K562 (cell line): ENCODE data around the gene EDDM13. TPM values are rescaled to one million over a fixed set of nuclear protein-coding genes. Genes with fewer than 3 reads are reported as not detected.
A peak's percentile ranks its signal among the peaks of the same experiment; 100 is the strongest.

Experiments used
- FOXK2 ChIP-seq, 2 experiments: fragments of 450-650 bp; IDR thresholded peaks in 1 of 2; conservative IDR thresholded peaks in 1 of 2; 2 replicates each; pipeline ENCODE4 v1.6.1; 2016; ENCODE audit warnings: low read depth in 2 of 2, mild to moderate bottlenecking in 1 of 2
- GABPA ChIP-seq: fragments of 200-800 bp; sonication (Bioruptor generic); conservative IDR thresholded peaks from 2 replicates; pipeline ENCODE4 v1.6.1; 2016; ENCODE audit warnings: low read depth, missing genetic modification characterization, missing compliant biosample characterization
- HDAC3 ChIP-seq: fragments of 450-650 bp; IDR thresholded peaks from 2 replicates; pipeline ENCODE4 v1.6.1; 2018; ENCODE audit warnings: borderline replicate concordance, mild to moderate bottlenecking, moderate library complexity; ENCODE audit not compliant: partially characterized antibody
- MEIS2 ChIP-seq: fragments of 450-650 bp; IDR thresholded peaks from 2 replicates; pipeline ENCODE4 v1.6.1; 2014; ENCODE audit warnings: mild to moderate bottlenecking; ENCODE audit not compliant: partially characterized antibody
- MTF1 ChIP-seq: fragments of 250-450 bp; sonication (Bioruptor Pico); IDR thresholded peaks from 2 replicates; pipeline ENCODE4 v1.9.0; 2021; ENCODE audit warnings: moderate library complexity, mild to moderate bottlenecking, inconsistent platforms, borderline replicate concordance
- MXI1 ChIP-seq: IDR thresholded peaks from 2 replicates; pipeline ENCODE4 v1.6.1; 2011; ENCODE audit warnings: low read depth, mild to moderate bottlenecking, improper control_type of control experiment, low read length
- NR2C2 ChIP-seq, 2 experiments: fragments of 200-800 bp in 1 of 2; sonication (Bioruptor generic) in 1 of 2; sonication (generic) in 1 of 2; formaldehyde crosslinking in 1 of 2; IDR thresholded peaks; 2 replicates each; pipeline versions ENCODE4 v1.6.1 to v1.8.0; 2016 to 2022; ENCODE audit warnings: mild to moderate bottlenecking in 1 of 2, missing compliant biosample characterization in 1 of 2, missing genetic modification characterization in 1 of 2, missing genetic modification reagents in 1 of 2
- PCBP1 ChIP-seq: fragments of 200-400 bp; formaldehyde crosslinking; IDR thresholded peaks from 2 replicates; pipeline ENCODE4 v1.6.1; 2018; ENCODE audit warnings: mild to moderate bottlenecking, low read depth, low read length; ENCODE audit not compliant: poor library complexity, severe bottlenecking
- SIX5 ChIP-seq, 2 experiments: IDR thresholded peaks; 2 replicates each; pipeline ENCODE4 v1.6.1; 2011; ENCODE audit warnings: low read length in 2 of 2, borderline replicate concordance in 1 of 2, low read depth in 1 of 2, mild to moderate bottlenecking in 1 of 2, moderate library complexity in 1 of 2; ENCODE audit not compliant: insufficient read depth in 1 of 2
- ZEB2 ChIP-seq: fragments of 450-650 bp; IDR thresholded peaks from 2 replicates; pipeline ENCODE4 v1.6.1; 2016
- ZNF143 ChIP-seq: sonication (generic); formaldehyde crosslinking; IDR thresholded peaks from 2 replicates; pipeline ENCODE4 v1.9.0; 2022; ENCODE audit warnings: mild to moderate bottlenecking, missing genetic modification reagents
- ZNF146 ChIP-seq: IDR thresholded peaks from one replicate; pipeline ENCODE4 v1.6.1; 2018; ENCODE audit warnings: missing compliant biosample characterization; ENCODE audit not compliant: unreplicated experiment
- polyA plus RNA-seq, 8 experiments: library from polyadenylated mRNA; depleted of rRNA in 4 of 8; stranded (reverse) in 5 of 8; unstranded in 3 of 8; fragments of >200 nt; fragmentation: Nextera tagmentation in 2 of 8; fragmentation: Illumina TruSeq in 1 of 8; extraction: Ambion mirVana in 2 of 8; extraction: Trizol in 1 of 8; gene quantifications; 2 replicates each; pipeline versions ENCODE4 v1.2.1 to v1.2.3, GENCODE V29; 2011 to 2014; ENCODE audit warnings: inconsistent platforms in 1 of 8, missing spikeins in 1 of 8
- total RNA-seq, 7 experiments: library from RNA; depleted of rRNA in 6 of 7; stranded (reverse); fragments of >200 nt in 6 of 7; fragmentation: Illumina TruSeq in 2 of 7; extraction: Trizol in 2 of 7; gene quantifications; 2 replicates each; pipeline versions ENCODE4 v1.2.1 to v1.2.3, GENCODE V29; 2011 to 2021; ENCODE audit warnings: low replicate concordance in 1 of 7
- TF ChIP-seq, protein P1 (sequence below): fragments of 450-650 bp; IDR thresholded peaks from 2 replicates; pipeline ENCODE4 v1.6.1; 2017; ENCODE audit warnings: mild to moderate bottlenecking, moderate library complexity
- TF ChIP-seq, protein P2 (sequence below): sonication (generic); formaldehyde crosslinking; IDR thresholded peaks from 2 replicates; pipeline ENCODE4 v1.8.0; 2022; ENCODE audit warnings: mild to moderate bottlenecking, missing genetic modification reagents
- TF ChIP-seq, protein P3 (sequence below): conservative IDR thresholded peaks from 2 replicates; pipeline ENCODE4 v1.6.1; 2011; ENCODE audit warnings: low read depth, mild to moderate bottlenecking, low read length; ENCODE audit not compliant: control insufficient read depth
- TF ChIP-seq, protein P4 (sequence below): fragments of 450-650 bp; IDR thresholded peaks from 2 replicates; pipeline ENCODE4 v1.6.1; 2016

EDDM13 gene
- total and polyA plus RNA-seq, 9 of the 15 experiments (the other 6 are each of a cell fraction or from before 2014, with no cell fraction given): 2.0 to 7.7 (median 4.1) TPM

DNA sequence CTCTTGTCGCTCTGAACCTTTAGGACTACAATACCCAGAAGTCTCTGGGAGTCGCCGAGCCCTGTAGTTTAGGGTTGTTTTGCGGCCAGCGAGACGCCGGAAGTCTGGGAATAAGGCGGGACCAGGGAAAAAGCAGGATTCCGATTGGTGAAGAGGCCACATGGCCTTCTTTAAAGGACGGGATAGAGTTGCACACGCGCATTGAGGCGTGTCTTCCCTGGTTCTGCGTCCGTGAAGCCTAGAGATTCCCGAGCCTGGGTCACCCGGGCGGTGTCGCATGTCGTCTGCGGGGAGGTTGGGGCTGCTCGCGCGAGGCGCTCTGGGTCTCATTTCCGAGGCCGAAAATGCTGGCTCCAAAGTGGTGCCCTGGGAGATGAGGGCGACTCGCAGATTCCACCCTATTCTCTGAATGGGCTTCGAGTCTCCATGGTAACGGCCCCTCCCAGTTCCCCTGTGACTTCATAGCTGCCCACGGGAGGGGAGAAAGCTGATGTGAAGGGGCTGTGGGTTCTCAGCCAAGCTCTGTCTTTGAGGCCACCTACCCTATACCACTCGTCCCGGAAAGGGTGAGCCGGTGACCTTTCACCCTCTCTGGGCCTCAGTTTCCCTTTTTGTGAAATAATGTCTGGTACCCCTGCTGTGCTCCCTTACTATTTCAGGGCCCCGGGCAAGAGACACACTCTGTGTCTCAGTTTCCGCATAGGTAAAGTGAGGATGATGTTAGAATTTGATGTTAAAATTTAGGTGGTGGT, 42.7 kb downstream of the EDDM13 start (continued):
- TF ChIP-seq, protein P1, sequence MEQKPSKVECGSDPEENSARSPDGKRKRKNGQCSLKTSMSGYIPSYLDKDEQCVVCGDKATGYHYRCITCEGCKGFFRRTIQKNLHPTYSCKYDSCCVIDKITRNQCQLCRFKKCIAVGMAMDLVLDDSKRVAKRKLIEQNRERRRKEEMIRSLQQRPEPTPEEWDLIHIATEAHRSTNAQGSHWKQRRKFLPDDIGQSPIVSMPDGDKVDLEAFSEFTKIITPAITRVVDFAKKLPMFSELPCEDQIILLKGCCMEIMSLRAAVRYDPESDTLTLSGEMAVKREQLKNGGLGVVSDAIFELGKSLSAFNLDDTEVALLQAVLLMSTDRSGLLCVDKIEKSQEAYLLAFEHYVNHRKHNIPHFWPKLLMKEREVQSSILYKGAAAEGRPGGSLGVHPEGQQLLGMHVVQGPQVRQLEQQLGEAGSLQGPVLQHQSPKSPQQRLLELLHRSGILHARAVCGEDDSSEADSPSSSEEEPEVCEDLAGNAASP: no peak
- TF ChIP-seq GABPA: peak; percentile 97
- peak; percentile 73; the same call in 1 of the 2 replicates for TF ChIP-seq MXI1
- TF ChIP-seq, protein P2, sequence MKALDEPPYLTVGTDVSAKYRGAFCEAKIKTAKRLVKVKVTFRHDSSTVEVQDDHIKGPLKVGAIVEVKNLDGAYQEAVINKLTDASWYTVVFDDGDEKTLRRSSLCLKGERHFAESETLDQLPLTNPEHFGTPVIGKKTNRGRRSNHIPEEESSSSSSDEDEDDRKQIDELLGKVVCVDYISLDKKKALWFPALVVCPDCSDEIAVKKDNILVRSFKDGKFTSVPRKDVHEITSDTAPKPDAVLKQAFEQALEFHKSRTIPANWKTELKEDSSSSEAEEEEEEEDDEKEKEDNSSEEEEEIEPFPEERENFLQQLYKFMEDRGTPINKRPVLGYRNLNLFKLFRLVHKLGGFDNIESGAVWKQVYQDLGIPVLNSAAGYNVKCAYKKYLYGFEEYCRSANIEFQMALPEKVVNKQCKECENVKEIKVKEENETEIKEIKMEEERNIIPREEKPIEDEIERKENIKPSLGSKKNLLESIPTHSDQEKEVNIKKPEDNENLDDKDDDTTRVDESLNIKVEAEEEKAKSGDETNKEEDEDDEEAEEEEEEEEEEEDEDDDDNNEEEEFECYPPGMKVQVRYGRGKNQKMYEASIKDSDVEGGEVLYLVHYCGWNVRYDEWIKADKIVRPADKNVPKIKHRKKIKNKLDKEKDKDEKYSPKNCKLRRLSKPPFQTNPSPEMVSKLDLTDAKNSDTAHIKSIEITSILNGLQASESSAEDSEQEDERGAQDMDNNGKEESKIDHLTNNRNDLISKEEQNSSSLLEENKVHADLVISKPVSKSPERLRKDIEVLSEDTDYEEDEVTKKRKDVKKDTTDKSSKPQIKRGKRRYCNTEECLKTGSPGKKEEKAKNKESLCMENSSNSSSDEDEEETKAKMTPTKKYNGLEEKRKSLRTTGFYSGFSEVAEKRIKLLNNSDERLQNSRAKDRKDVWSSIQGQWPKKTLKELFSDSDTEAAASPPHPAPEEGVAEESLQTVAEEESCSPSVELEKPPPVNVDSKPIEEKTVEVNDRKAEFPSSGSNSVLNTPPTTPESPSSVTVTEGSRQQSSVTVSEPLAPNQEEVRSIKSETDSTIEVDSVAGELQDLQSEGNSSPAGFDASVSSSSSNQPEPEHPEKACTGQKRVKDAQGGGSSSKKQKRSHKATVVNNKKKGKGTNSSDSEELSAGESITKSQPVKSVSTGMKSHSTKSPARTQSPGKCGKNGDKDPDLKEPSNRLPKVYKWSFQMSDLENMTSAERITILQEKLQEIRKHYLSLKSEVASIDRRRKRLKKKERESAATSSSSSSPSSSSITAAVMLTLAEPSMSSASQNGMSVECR: peak; percentile 55; the same call in 1 of the 2 replicates
- TF ChIP-seq, protein P3, sequence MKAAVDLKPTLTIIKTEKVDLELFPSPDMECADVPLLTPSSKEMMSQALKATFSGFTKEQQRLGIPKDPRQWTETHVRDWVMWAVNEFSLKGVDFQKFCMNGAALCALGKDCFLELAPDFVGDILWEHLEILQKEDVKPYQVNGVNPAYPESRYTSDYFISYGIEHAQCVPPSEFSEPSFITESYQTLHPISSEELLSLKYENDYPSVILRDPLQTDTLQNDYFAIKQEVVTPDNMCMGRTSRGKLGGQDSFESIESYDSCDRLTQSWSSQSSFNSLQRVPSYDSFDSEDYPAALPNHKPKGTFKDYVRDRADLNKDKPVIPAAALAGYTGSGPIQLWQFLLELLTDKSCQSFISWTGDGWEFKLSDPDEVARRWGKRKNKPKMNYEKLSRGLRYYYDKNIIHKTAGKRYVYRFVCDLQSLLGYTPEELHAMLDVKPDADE: peak; percentile 68; the same call in 1 of the 2 replicates
- TF ChIP-seq ZNF146: no peak
- TF ChIP-seq SIX5 (IDR thresholded peaks at IDR 0.05; ENCODE audit: borderline replicate concordance in 1 of 2, insufficient read depth in 1 of 2, low read depth in 1 of 2, low read length in 2 of 2): peak; percentile 63 to 72
- no peak for TF ChIP-seq HDAC3
- no peak for TF ChIP-seq PCBP1
- TF ChIP-seq MEIS2: peak; percentile 61
- TF ChIP-seq, protein P4, sequence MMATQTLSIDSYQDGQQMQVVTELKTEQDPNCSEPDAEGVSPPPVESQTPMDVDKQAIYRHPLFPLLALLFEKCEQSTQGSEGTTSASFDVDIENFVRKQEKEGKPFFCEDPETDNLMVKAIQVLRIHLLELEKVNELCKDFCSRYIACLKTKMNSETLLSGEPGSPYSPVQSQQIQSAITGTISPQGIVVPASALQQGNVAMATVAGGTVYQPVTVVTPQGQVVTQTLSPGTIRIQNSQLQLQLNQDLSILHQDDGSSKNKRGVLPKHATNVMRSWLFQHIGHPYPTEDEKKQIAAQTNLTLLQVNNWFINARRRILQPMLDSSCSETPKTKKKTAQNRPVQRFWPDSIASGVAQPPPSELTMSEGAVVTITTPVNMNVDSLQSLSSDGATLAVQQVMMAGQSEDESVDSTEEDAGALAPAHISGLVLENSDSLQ: peak; percentile 86
- no peak for TF ChIP-seq MTF1 (CRISPR knock-in tag)
- TF ChIP-seq FOXK2 (conservative IDR thresholded peaks at IDR 0.05 in 1 of 2, IDR thresholded peaks at IDR 0.05 in 1 of 2; ENCODE audit: low read depth in 2 of 2): peak; percentile 40 to 47; a peak in 2 of 4 replicates
- TF ChIP-seq ZEB2: no peak
- TF ChIP-seq ZNF143: peak; percentile 75; the same call in 1 of the 2 replicates
- 0 out of 2 replicates have a peak, but pooled peaks have one; percentile 43 for TF ChIP-seq NR2C2 (CRISPR knock-in tag; IDR thresholded peaks at IDR 0.05)
- TF ChIP-seq NR2C2 (tag; IDR thresholded peaks at IDR 0.05): peak; percentile 99
